Progenitor cell of endocrine pancreas (in vitro differentiated cells): ENCODE measurements around the gene LRP6. TPM values are rescaled to one million over a fixed set of nuclear protein-coding genes. Genes with fewer than 3 reads are reported as not detected.
A peak's percentile ranks its signal among the peaks of the same experiment; 100 is the strongest.

Experiments used
- DNase-seq: peaks from one replicate; pipeline ENCODE4 v3.0.0; 2021; ENCODE audit warnings: low spot score; ENCODE audit not compliant: unreplicated experiment
- H3K27ac Mint-ChIP-seq: 2 replicates; pipeline ENCODE4 v1.8.0; 2021; ENCODE audit warnings: mild to moderate bottlenecking, moderate library complexity, mixed read lengths
- H3K27me3 Mint-ChIP-seq: 2 replicates; pipeline ENCODE4 v1.8.0; 2021; ENCODE audit warnings: mixed read lengths
- H3K36me3 Mint-ChIP-seq: 2 replicates; pipeline ENCODE4 v1.8.0; 2022; ENCODE audit warnings: mixed read lengths; ENCODE audit not compliant: insufficient read depth
- H3K4me1 Mint-ChIP-seq: 2 replicates; pipeline ENCODE4 v1.8.0; 2021; ENCODE audit warnings: low read depth, mixed read lengths
- H3K4me3 Mint-ChIP-seq: 2 replicates; pipeline ENCODE4 v1.8.0; 2021; ENCODE audit warnings: low read depth, mild to moderate bottlenecking, moderate library complexity, mixed read lengths
- H3K9me3 Mint-ChIP-seq: 2 replicates; pipeline ENCODE4 v1.8.0; 2021; ENCODE audit warnings: low read depth, mixed read lengths
- total RNA-seq: library from RNA; stranded (reverse); gene quantifications from 2 replicates; pipeline ENCODE4 v1.2.1, GENCODE V29; 2021
- TF ChIP-seq, protein P1 (sequence below): fragments of 200-600 bp; sonication (generic); IDR thresholded peaks from one replicate; pipeline ENCODE4 v1.5.0; 2021; ENCODE audit warnings: antibody characterized with exemption, mild to moderate bottlenecking; ENCODE audit not compliant: unreplicated experiment

LRP6 gene
- total RNA-seq, 1 donor from 2014 or later, result 163 TPM

DNA sequence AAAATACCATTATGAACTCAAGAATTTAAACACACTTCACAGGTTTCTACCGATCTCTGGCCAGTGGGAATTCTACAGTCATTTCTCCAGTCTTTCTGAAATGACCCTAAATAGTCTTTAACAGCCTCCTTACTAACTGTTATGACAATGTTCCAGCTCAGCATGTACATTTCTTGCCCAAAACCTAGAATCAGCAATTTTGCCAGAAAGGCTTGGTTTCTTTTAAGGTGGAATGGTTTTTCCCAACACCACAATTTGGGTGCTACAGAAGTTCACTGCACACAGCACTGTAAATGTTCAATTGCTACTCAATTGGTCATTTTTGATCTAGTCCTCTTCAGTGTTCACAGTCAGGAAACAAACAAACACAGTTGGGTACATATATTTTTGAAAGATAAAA, 69.7 kb downstream of the LRP6 start:
- H3K27ac Mint-ChIP-seq, result no peak overlapping the region
- H3K27me3 Mint-ChIP-seq, result no peaks in the 10 kb centered on the region
- H3K36me3 Mint-ChIP-seq, result peaks cover 76% of the 10 kb centered on the region
- H3K4me1 Mint-ChIP-seq, result peaks cover 18% of the 10 kb centered on the region
- TF ChIP-seq, protein P1, sequence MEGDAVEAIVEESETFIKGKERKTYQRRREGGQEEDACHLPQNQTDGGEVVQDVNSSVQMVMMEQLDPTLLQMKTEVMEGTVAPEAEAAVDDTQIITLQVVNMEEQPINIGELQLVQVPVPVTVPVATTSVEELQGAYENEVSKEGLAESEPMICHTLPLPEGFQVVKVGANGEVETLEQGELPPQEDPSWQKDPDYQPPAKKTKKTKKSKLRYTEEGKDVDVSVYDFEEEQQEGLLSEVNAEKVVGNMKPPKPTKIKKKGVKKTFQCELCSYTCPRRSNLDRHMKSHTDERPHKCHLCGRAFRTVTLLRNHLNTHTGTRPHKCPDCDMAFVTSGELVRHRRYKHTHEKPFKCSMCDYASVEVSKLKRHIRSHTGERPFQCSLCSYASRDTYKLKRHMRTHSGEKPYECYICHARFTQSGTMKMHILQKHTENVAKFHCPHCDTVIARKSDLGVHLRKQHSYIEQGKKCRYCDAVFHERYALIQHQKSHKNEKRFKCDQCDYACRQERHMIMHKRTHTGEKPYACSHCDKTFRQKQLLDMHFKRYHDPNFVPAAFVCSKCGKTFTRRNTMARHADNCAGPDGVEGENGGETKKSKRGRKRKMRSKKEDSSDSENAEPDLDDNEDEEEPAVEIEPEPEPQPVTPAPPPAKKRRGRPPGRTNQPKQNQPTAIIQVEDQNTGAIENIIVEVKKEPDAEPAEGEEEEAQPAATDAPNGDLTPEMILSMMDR, result no peak
- no peak overlapping the region for H3K4me3 Mint-ChIP-seq
- H3K9me3 Mint-ChIP-seq, result peaks cover 42% of the 10 kb centered on the region
- DNase-seq, result no peak

DNA sequence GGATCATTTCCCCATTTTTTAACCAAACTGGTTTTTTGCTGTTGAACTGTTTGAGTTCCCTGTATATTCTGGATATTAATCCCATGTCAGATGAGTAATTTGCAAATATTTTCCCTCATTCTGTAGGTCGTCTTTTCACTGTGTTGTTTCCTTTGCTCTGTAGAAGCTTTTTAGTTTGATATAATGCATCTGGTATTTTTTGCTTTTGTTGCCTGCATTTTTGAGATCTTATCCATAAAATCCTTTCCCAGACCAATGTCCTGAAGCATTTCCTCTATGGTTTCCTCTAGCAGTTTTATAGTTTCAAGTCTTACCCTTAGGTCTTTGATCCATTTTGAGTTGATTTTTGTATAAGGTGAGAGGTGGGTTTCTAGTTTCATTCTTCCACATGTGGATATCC, 71.3 kb downstream of the LRP6 start:
- Mint-ChIP-seq H3K4me3 (no peak overlapping the region), H3K27me3 (no peaks in the 10 kb centered on the region), H3K27ac (no peak overlapping the region), H3K36me3 (peaks cover 67% of the 10 kb centered on the region), H3K4me1 (peaks cover 24% of the 10 kb centered on the region), H3K9me3 (peaks cover 42% of the 10 kb centered on the region)
- TF ChIP-seq, protein P1, result no peak
- no peak for DNase-seq

DNA sequence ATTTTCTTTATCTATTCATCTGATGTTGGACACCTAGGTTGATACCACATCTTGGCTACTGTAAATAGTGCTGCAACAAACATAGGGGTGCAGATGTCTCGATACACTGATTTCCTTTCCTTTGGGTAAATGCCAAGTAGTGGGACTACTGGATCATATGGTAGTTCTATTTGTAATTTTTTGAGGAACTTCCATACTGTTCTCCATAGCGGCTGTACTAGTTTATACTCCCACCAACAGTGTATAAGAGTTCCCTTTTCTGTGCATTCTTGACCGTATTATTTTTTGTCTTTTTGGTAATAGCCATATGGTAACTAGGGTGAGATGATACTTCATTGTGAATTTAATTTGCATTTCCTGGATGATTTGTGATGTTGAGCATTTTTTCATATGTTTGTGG, 71.8 kb downstream of the LRP6 start:
- Mint-ChIP-seq H3K27ac (no peak overlapping the region), H3K27me3 (no peaks in the 10 kb centered on the region), H3K4me1 (peaks cover 26% of the 10 kb centered on the region), H3K4me3 (no peak overlapping the region), H3K9me3 (peaks cover 39% of the 10 kb centered on the region), H3K36me3 (peaks cover 65% of the 10 kb centered on the region)
- TF ChIP-seq, protein P1, result no peak
- no peak for DNase-seq

DNA sequence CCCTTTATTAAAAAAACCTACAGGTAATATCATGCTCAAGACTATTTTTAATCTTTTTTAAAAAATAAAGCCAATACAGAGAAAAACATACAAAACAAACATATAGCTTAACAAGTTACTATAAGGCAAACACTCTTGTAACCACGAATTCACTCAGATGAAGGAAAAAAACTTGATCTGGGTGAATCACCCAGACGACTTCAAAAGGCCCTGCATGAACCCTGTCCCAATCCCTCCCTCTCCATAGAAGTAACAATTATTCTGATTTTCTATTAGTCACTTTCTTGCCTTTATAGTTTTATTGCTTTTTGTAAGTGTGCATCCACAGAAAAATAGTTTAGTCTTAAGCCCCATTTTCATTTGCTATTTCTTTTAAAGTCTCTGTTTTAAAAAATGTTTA, 72.6 kb downstream of the LRP6 start:
- H3K27me3 Mint-ChIP-seq, result no peaks in the 10 kb centered on the region
- peaks cover 58% of the 10 kb centered on the region for H3K36me3 Mint-ChIP-seq
- peaks cover 26% of the 10 kb centered on the region for H3K4me1 Mint-ChIP-seq
- peaks cover 39% of the 10 kb centered on the region for H3K9me3 Mint-ChIP-seq
- no peak for DNase-seq
- H3K4me3 Mint-ChIP-seq, result no peak overlapping the region
- no peak overlapping the region for H3K27ac Mint-ChIP-seq
- TF ChIP-seq, protein P1, result no peak

DNA sequence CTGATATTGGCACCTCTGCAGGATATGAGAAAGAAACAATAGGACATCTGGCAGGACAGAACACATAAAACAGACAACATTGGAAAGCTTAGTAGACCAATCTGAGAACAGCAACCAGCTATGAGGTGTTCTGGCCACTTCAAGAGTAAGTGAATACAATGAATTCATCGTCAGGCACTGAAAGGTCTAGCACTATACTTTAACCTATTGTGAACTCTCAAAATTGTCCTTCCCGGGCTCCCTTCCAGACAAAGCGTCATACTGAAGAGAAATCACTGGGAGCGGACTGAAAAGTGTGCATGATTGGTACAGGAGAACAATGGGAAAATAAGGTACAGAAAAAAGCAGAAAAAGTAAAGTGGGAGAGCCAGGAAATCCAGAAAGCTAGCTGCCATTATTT, 75.8 kb downstream of the LRP6 start:
- TF ChIP-seq, protein P1, result no peak
- H3K27me3 Mint-ChIP-seq, result no peaks in the 10 kb centered on the region
- no peak for DNase-seq

More for the DNA sequence above, 75.8 kb downstream of the LRP6 start:
- Mint-ChIP-seq H3K9me3 (peaks cover 19% of the 10 kb centered on the region), H3K4me3 (no peak overlapping the region), H3K27ac (peak overlapping the region; percentile 23), H3K4me1 (peaks cover 32% of the 10 kb centered on the region), H3K36me3 (peaks cover 39% of the 10 kb centered on the region)
